ENCODE data around the gene PDF.

DNA sequence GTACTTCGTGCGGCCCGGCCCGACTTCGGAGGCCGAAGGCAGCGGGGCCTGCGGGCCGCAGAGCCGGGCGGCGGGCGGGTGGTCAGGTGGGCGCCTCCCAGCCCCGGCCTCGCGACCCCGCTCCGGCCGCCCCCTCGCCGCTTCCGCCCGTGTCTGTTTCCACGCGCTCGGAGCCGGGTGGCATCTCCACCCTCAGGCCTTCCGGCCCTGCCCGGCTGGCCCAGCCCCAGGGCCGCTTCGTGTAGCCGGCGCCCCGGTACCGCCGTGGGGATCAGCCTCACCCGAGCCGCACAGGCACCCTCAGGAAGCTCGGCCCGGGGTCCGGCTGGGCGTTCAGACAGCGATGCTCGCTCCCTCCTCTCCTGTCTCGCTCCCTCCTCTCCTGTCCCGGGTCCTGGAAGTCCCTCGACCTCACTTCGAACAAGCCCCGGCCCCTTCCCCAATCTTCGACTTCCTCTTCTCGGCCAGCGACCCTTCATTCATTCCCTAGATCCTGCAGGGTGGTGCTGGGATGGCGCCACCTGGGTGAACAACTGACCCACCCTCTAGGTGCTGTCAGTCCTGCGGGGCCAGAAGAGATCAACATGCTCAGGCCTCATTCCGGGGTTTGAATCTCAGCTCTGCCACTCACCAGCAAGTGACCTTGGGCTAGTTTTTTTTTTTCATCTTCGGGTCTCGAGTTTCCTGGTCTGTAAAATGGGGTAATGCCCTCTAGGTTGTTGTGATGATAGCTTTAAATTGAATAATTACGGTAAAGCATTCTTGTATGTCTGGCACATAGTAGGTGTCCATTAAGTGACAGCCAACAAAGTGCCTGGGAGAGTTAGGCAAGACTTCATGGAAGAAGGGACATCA is 18.6 kb downstream of the PDF start:
- TF ChIP-seq POLR2AphosphoS5 (IDR thresholded peaks at IDR 0.05; ENCODE audit: insufficient read depth in 1 of 2, low read depth in 1 of 2) (no peak), CTCF (IDR thresholded peaks at IDR 0.05) (no peak), POLR2A (IDR thresholded peaks at IDR 0.05) (no peak)
